Cardiac muscle cell (in vitro differentiated cells and primary cell): ENCODE measurements around the gene CHTF18. TPM values are rescaled to one million over a fixed set of nuclear protein-coding genes. Genes with fewer than 3 reads are reported as not detected.

Experiments used
- DNase-seq, 2 donors: peaks; one replicate each; pipeline versions ENCODE4 v3.0.0 to v3.0.0-alpha.2; 2010 to 2017; ENCODE audit warnings: low read depth in 1 of 2, low spot score in 1 of 2
- H3K27ac ChIP-seq: fragments of 200-600 bp; sonication (generic); 2 replicates; pipeline ENCODE4 v1.5.1; 2016
- H3K27me3 ChIP-seq: fragments of 200-600 bp; sonication (generic); 2 replicates; pipeline ENCODE4 v1.6.0; 2016; ENCODE audit warnings: control low read depth
- H3K36me3 ChIP-seq: fragments of 200-600 bp; sonication (generic); 2 replicates; pipeline ENCODE4 v1.5.1; 2016; ENCODE audit warnings: control low read depth
- H3K4me1 ChIP-seq: fragments of 200-600 bp; sonication (generic); 2 replicates; pipeline ENCODE4 v1.8.1; 2017; ENCODE audit warnings: low read depth, mild to moderate bottlenecking, mixed run types
- H3K4me3 ChIP-seq: fragments of 200-600 bp; sonication (generic); 2 replicates; pipeline ENCODE4 v1.5.1; 2016; ENCODE audit warnings: mild to moderate bottlenecking
- H3K9me3 ChIP-seq: fragments of 200-600 bp; sonication (generic); 2 replicates; pipeline ENCODE4 v1.5.1; 2017; ENCODE audit warnings: low read depth, mild to moderate bottlenecking, control low read depth
- polyA plus RNA-seq: library from polyadenylated mRNA; unstranded; fragments of >200 nt; fragmentation: Nextera tagmentation; extraction: Ambion mirVana; gene quantifications from 2 replicates; pipeline ENCODE4 v1.2.1, GENCODE V29; 2016
- total RNA-seq: library from RNA; depleted of rRNA; stranded (reverse); fragments of >200 nt; gene quantifications from 2 replicates; pipeline ENCODE4 v1.2.3, GENCODE V29; 2016
- TF ChIP-seq, protein P1 (sequence below): IDR thresholded peaks from 2 replicates; pipeline ENCODE4 v1.5.1; 2012; ENCODE audit warnings: low read depth, mild to moderate bottlenecking, low read length

Gene CHTF18
- total and polyA plus RNA-seq, 2 experiments from 2014 or later = 43.6 to 107 TPM

DNA sequence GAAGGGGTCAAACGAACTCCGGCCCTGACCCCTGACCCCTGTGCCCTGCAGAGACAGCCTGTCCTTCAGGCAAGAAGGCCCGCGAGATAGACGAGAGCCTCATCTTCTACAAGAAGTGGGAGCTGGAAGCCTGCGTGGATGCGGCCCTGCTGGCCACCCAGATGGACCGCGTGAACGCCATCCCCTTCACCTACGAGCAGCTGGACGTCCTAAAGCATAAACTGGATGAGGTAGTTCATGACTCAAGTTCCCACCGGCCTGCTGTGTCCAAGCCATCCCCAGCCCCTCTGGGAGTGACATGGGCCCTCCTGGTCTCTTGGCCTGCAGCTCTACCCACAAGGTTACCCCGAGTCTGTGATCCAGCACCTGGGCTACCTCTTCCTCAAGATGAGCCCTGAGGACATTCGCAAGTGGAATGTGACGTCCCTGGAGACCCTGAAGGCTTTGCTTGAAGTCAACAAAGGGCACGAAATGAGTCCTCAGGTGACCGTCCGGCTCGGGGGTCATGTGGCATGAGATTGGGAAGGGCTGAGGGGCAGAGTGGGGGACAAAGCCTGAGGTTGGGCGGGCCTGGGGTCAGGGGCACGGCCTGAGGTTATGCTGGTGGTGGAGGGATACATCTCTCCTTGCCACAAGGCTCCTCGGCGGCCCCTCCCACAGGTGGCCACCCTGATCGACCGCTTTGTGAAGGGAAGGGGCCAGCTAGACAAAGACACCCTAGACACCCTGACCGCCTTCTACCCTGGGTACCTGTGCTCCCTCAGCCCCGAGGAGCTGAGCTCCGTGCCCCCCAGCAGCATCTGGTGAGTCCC is 22.2 kb upstream of the CHTF18 start:
- TF ChIP-seq, protein P1, sequence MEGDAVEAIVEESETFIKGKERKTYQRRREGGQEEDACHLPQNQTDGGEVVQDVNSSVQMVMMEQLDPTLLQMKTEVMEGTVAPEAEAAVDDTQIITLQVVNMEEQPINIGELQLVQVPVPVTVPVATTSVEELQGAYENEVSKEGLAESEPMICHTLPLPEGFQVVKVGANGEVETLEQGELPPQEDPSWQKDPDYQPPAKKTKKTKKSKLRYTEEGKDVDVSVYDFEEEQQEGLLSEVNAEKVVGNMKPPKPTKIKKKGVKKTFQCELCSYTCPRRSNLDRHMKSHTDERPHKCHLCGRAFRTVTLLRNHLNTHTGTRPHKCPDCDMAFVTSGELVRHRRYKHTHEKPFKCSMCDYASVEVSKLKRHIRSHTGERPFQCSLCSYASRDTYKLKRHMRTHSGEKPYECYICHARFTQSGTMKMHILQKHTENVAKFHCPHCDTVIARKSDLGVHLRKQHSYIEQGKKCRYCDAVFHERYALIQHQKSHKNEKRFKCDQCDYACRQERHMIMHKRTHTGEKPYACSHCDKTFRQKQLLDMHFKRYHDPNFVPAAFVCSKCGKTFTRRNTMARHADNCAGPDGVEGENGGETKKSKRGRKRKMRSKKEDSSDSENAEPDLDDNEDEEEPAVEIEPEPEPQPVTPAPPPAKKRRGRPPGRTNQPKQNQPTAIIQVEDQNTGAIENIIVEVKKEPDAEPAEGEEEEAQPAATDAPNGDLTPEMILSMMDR = no peak
- no peak overlapping the region for H3K27ac ChIP-seq
- H3K4me1 ChIP-seq = no peaks in the 10 kb centered on the region
- no peak for DNase-seq
- no peaks in the 10 kb centered on the region for H3K36me3 ChIP-seq
- H3K27me3 ChIP-seq = no peaks in the 10 kb centered on the region
- no peaks in the 10 kb centered on the region for H3K9me3 ChIP-seq
- H3K4me3 ChIP-seq = no peak overlapping the region

DNA sequence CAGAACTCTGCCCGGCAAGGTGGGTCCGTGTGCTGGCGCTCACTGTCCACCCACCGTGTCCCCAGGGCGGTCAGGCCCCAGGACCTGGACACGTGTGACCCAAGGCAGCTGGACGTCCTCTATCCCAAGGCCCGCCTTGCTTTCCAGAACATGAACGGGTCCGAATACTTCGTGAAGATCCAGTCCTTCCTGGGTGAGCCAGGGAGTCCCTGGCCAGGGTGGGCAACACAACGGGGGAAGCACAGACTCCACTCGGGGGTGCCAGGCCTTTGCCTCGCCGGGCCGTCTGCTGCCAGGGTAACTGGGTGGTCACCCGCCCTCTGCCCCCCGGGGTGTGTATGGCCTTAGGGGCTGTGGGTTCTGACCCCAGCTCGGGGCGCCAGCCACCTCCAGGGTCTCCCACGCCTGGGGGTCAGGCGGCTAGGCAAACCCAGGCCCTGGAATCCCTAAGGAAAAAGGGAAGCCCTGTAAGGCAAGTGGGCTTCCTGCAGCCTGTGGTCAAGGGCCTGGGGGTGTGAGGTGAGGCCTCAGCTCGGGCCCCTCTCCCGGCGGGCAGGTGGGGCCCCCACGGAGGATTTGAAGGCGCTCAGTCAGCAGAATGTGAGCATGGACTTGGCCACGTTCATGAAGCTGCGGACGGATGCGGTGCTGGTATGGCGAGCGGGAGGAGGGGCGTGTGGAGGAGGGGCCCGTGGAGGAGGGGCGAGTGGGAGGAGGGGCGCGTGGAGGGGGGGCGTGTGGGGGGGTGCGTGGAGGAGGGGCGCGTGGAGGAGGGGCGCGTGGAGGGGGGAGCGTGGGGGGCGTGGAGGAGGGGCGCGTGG is 21.4 kb upstream of the CHTF18 start:
- H3K36me3 ChIP-seq = no peaks in the 10 kb centered on the region
- no peaks in the 10 kb centered on the region for H3K4me1 ChIP-seq
- no peak overlapping the region for H3K27ac ChIP-seq
- TF ChIP-seq, protein P1 = no peak
- no peak for DNase-seq
- H3K4me3 ChIP-seq = no peak overlapping the region
- no peaks in the 10 kb centered on the region for H3K27me3 ChIP-seq
- no peaks in the 10 kb centered on the region for H3K9me3 ChIP-seq

DNA sequence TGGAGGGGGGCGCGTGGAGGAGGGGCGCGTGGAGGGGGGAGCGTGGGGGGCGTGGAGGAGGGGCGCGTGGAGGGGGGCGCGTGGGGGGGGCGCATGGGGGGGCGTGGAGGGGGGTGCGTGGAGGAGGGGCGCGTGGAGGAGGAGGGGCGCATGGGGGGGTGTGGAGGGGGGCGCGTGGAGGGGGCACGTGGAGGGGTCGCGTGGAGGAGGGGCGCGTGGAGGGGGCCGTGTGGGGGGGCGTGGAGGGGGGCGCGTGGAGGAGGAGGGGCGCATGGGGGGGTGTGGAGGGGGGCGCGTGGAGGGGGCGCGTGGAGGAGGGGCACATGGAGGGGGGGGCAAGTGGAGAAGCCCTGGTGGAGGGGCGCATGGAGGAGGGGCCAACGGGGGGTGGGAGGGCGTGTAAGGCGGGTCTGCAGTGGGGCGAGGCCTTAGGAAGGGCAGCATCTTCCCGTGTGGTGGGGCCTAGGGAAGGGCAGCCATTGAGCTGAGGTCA is 20.6 kb upstream of the CHTF18 start:
- DNase-seq = no peak
- Histone ChIP-seq H3K27me3 (no peaks in the 10 kb centered on the region), H3K4me1 (no peaks in the 10 kb centered on the region), H3K27ac (no peak overlapping the region), H3K9me3 (no peaks in the 10 kb centered on the region), H3K4me3 (no peak overlapping the region), H3K36me3 (no peaks in the 10 kb centered on the region)
- TF ChIP-seq, protein P1 = no peak

DNA sequence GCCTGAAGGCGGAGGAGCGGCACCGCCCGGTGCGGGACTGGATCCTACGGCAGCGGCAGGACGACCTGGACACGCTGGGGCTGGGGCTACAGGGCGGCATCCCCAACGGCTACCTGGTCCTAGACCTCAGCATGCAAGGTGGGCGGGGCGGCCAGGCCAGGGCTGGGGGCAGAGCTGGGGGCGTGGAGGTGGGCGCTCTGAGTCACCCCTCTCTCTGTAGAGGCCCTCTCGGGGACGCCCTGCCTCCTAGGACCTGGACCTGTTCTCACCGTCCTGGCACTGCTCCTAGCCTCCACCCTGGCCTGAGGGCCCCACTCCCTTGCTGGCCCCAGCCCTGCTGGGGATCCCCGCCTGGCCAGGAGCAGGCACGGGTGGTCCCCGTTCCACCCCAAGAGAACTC is 20.0 kb upstream of the CHTF18 start:
- Histone ChIP-seq H3K36me3 (no peaks in the 10 kb centered on the region), H3K9me3 (no peaks in the 10 kb centered on the region), H3K4me3 (no peak overlapping the region), H3K4me1 (no peaks in the 10 kb centered on the region), H3K27me3 (no peaks in the 10 kb centered on the region), H3K27ac (no peak overlapping the region)
- TF ChIP-seq, protein P1 = no peak
- DNase-seq = no peak

DNA sequence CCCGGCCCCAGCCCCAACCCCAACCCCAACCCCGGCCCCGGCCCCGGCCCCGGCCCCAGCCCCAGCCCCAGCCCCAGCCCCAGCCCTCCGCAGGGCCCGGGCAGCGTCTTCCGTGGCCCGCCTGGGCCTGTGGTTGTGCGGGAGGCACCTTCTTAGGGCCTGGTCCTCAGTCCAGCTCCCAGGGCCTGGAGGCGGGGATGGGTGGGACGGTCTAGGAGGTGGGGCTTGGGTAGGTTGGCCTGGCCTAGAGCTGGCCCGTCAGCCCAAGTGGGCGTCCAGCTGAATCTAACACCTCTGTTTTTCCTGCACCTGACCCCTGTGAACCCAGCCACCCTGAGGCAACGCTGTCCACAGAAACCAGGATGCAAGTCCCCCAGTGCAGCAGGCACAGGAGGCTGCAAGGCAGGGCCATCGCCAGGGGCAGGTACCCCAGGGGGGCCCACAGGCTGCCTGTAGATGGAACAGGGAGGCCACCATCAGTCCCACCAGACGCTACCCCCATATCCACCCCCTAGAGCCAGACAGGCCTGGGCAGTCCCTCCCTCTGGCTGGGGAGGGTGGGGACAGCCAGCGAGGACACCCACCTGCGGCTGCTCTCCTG is 19.1 kb upstream of the CHTF18 start:
- H3K9me3 ChIP-seq = no peaks in the 10 kb centered on the region
- no peak overlapping the region for H3K27ac ChIP-seq
- TF ChIP-seq, protein P1 = no peak
- no peak for DNase-seq
- H3K36me3 ChIP-seq = no peaks in the 10 kb centered on the region
- H3K27me3 ChIP-seq = no peaks in the 10 kb centered on the region
- no peak overlapping the region for H3K4me3 ChIP-seq
- H3K4me1 ChIP-seq = no peaks in the 10 kb centered on the region
